Muscle layer of colon (tissue), 2 donors: Measurements from ENCODE around the gene PTGDR.
A peak's percentile ranks its signal among the peaks of the same experiment; 100 is the strongest.

ENCODE experiments used
- H3K27ac ChIP-seq: one replicate; pipeline ENCODE4 v1.7.0; 2013; ENCODE audit warnings: low read depth, mild to moderate bottlenecking, low read length, moderate library complexity
- H3K27me3 ChIP-seq, 2 donors: one replicate each; pipeline ENCODE4 v1.7.0; 2013; ENCODE audit warnings: low read length in 2 of 2, mild to moderate bottlenecking in 2 of 2; ENCODE audit not compliant: insufficient read depth in 2 of 2, control insufficient read depth in 1 of 2
- H3K36me3 ChIP-seq: one replicate; pipeline ENCODE4 v1.7.0; 2013; ENCODE audit warnings: mild to moderate bottlenecking, low read length; ENCODE audit not compliant: insufficient read depth
- H3K4me1 ChIP-seq: one replicate; pipeline ENCODE4 v1.7.0; 2013; ENCODE audit warnings: mild to moderate bottlenecking, low read length; ENCODE audit not compliant: insufficient read depth
- H3K4me3 ChIP-seq, 2 donors: one replicate each; pipeline ENCODE4 v1.7.0; 2013; ENCODE audit warnings: low read length in 2 of 2, low read depth in 1 of 2, mild to moderate bottlenecking in 1 of 2, moderate library complexity in 1 of 2
- H3K9ac ChIP-seq: one replicate; pipeline ENCODE4 v1.7.0; 2013; ENCODE audit warnings: low read length
- H3K9me3 ChIP-seq: one replicate; pipeline ENCODE4 v1.7.0; 2013; ENCODE audit warnings: mild to moderate bottlenecking, low read length
- donor health status: abdominal sarcoma.
- donor health status: Adenocarcinoma of cecum.

PTGDR gene, protein sequence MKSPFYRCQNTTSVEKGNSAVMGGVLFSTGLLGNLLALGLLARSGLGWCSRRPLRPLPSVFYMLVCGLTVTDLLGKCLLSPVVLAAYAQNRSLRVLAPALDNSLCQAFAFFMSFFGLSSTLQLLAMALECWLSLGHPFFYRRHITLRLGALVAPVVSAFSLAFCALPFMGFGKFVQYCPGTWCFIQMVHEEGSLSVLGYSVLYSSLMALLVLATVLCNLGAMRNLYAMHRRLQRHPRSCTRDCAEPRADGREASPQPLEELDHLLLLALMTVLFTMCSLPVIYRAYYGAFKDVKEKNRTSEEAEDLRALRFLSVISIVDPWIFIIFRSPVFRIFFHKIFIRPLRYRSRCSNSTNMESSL

DNA sequence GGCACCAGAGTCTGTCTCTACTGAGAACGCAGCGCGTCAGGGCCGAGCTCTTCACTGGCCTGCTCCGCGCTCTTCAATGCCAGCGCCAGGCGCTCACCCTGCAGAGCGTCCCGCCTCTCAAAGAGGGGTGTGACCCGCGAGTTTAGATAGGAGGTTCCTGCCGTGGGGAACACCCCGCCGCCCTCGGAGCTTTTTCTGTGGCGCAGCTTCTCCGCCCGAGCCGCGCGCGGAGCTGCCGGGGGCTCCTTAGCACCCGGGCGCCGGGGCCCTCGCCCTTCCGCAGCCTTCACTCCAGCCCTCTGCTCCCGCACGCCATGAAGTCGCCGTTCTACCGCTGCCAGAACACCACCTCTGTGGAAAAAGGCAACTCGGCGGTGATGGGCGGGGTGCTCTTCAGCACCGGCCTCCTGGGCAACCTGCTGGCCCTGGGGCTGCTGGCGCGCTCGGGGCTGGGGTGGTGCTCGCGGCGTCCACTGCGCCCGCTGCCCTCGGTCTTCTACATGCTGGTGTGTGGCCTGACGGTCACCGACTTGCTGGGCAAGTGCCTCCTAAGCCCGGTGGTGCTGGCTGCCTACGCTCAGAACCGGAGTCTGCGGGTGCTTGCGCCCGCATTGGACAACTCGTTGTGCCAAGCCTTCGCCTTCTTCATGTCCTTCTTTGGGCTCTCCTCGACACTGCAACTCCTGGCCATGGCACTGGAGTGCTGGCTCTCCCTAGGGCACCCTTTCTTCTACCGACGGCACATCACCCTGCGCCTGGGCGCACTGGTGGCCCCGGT is at the start of gene PTGDR:
PTGDR (plus strand) TSS at position 198 of the 778 bp plus-strand sequence; CDS start at position 315, 117 bp downstream.
- H3K36me3 ChIP-seq = no peaks in the 10 kb centered on the region
- peak within 1 kb of the TSS; percentile 26 to 41 for H3K4me3 ChIP-seq
- H3K27me3 ChIP-seq = peaks cover 4 to 20% of the 10 kb centered on the region in 2 donors
- H3K9me3 ChIP-seq = no peaks in the 10 kb centered on the region
- no peaks in the 10 kb centered on the region for H3K4me1 ChIP-seq
- H3K9ac ChIP-seq = no peak within 1 kb of the TSS
- no peak within 1 kb of the TSS for H3K27ac ChIP-seq

GRCh38 chr14:52219488-52220084 is 47.9 kb upstream of the PTGDR start:
- H3K9me3 ChIP-seq = no peaks in the 10 kb centered on the region
- H3K27ac ChIP-seq = no peak overlapping the region
- H3K27me3 ChIP-seq = no peaks in the 10 kb centered on the region
- H3K9ac ChIP-seq = no peak overlapping the region
- no peak overlapping the region for H3K4me3 ChIP-seq
- no peaks in the 10 kb centered on the region for H3K36me3 ChIP-seq
- no peaks in the 10 kb centered on the region for H3K4me1 ChIP-seq

DNA sequence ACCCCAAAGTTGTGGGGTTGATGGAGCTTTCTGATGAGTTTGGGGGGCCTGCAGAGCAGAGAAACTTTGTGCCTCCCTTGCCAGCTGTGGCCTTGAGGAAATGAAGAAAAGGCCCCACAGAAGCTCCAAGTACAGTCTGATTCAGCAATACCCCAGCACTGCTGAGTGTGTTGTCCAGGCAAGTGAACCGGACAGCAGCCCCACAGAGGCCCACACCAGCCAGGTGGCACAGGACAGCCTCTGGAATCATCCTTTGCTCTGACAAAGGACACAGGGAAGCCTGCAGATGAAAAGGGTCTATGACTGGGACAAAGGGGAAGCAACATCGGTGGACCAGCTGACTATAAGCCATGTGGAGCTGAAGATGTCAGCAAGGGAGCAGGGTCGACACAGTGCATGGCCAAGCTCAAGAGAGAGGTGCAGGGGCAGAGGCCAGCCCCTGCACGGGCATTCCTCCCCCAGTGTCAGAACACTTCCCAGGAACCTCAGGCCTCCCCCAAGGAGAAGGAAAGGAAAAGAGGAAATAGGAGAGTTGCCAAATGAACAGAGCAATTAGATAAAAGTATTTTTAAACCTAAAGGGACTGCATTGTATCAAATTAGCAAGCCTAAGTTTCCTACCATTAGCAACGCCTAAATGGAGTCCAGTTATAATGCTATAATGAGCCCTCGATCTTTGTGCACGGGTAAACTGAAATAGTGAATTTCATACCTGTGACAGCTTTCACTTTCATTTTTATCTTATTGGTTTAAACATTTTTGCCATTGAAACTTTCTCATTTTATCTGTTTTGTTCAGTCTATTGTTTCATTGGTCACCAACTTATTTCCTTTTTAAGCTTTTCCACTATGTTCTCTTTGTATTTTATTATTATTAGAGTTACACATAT is 46.3 kb upstream of the PTGDR start:
- H3K9me3 ChIP-seq = no peaks in the 10 kb centered on the region
- H3K4me3 ChIP-seq = peak overlapping the region in 1 of 2 donors; percentile 47
- no peaks in the 10 kb centered on the region for H3K36me3 ChIP-seq
- H3K27me3 ChIP-seq = no peaks in the 10 kb centered on the region
- H3K4me1 ChIP-seq = no peaks in the 10 kb centered on the region
- no peak overlapping the region for H3K27ac ChIP-seq
- no peak overlapping the region for H3K9ac ChIP-seq

DNA sequence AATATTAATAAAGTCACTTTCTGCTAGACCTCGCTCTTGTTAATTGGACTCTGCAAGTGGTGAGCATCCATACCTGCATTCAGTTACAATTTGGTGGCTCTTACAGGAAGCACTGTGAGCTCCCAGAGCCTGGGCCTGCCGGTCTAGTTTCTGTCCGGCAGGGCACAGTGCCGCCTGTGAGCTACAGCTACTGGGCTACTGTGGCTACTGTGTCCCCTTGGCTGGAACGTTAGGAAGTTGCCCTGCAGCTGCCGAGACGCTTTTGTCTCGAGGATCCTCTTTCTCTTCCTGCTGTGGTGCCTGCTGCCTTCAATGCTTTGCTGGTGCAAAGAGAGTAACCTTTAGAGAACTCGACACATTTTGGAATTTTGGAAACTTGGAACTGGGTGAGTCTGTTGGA is 44.6 kb upstream of the PTGDR start:
- Histone ChIP-seq H3K36me3 (no peaks in the 10 kb centered on the region), H3K9ac (no peak overlapping the region), H3K27me3 (no peaks in the 10 kb centered on the region), H3K9me3 (no peaks in the 10 kb centered on the region), H3K4me3 (no peak overlapping the region), H3K27ac (no peak overlapping the region), H3K4me1 (no peaks in the 10 kb centered on the region)

- Histone ChIP-seq H3K27ac (no peak overlapping the region), H3K4me3 (no peak overlapping the region)
Observed at GRCh38 chr14:52227619-52228222, 39.8 kb upstream of the PTGDR start.

DNA sequence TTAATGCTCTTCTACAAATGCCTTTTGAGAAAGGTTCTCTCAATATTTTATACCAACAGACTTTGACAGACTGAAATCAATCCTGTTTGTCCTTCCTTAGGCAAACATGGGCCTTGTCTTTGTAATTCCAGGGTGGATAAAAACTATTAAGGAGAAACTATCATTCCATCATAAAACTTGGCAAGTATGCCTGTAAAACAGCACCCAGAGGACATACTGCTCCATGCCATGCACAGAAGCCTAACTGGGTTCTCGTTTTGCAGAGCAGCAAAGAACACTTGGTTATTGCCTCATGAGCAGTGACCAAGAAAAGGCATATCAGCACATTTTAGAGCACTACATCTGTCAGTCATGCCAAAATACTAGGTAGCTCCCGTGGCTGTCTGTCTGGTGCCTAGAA is 33.8 kb upstream of the PTGDR start:
- no peaks in the 10 kb centered on the region for H3K4me1 ChIP-seq
- no peak overlapping the region for H3K4me3 ChIP-seq
- H3K36me3 ChIP-seq = no peaks in the 10 kb centered on the region
- H3K9ac ChIP-seq = no peak overlapping the region
- no peaks in the 10 kb centered on the region for H3K9me3 ChIP-seq
- H3K27ac ChIP-seq = no peak overlapping the region
- no peaks in the 10 kb centered on the region for H3K27me3 ChIP-seq

More at GRCh38 chr14:52227619-52228222, 39.8 kb upstream of the PTGDR start:
- H3K4me1 ChIP-seq = no peaks in the 10 kb centered on the region
- H3K27me3 ChIP-seq = no peaks in the 10 kb centered on the region
- H3K36me3 ChIP-seq = no peaks in the 10 kb centered on the region
- no peaks in the 10 kb centered on the region for H3K9me3 ChIP-seq
- no peak overlapping the region for H3K9ac ChIP-seq

DNA sequence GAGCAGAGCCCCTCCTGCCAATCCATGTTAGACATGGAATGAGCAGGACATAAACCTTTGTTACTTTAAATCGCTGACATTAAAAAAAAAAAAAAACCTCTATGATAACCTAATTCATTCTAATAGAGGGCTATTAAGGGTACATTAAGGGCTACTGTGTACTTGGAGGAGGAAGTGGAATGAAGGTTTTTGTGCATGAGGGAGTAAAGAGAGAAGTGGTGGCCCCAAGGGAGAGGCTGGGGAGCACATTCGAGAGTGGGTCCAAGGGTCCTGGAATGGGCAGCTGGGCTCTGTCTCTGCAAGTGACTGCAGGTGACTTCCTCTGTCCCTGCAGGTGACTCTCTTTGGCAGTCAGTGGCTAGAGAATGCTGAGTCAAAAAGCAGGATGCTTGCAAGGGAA is 32.1 kb upstream of the PTGDR start:
- H3K27ac ChIP-seq = no peak overlapping the region
- no peaks in the 10 kb centered on the region for H3K27me3 ChIP-seq
- H3K9me3 ChIP-seq = no peaks in the 10 kb centered on the region
- H3K9ac ChIP-seq = no peak overlapping the region
- H3K36me3 ChIP-seq = no peaks in the 10 kb centered on the region
- H3K4me1 ChIP-seq = no peaks in the 10 kb centered on the region
- H3K4me3 ChIP-seq = no peak overlapping the region

DNA sequence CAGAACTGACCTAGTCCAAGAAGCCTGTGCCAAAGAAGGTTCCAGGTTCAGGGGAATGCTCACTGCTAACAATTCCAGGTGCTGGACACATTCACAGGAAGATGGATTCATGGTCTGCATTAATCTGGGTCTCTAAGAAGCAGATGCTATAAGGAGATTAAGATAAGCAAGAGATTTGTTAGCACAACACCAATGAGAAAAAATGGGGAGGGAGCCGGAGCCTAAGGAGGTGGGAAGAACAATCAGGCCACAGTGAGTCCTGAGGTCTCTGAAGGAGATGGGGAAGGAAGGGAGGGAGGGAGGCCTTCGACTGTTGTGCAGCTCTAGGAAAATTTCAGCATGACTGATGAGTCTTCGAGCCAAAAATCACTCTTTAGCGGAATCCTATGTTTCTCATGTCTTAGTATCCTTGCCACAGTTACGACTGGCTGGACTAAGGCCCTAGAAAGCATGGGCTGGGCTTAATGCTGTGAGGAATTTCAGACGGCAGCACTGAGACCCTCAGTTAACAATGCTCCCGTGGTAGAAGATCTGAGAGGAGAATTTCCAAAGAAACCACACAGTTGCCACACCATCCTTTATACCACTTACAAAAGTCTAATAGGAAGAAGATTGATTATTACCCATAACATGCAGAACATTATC is 31.5 kb upstream of the PTGDR start:
- no peaks in the 10 kb centered on the region for H3K27me3 ChIP-seq
- H3K4me3 ChIP-seq = no peak overlapping the region
- no peaks in the 10 kb centered on the region for H3K4me1 ChIP-seq
- no peaks in the 10 kb centered on the region for H3K9me3 ChIP-seq
- no peaks in the 10 kb centered on the region for H3K36me3 ChIP-seq
- H3K27ac ChIP-seq = no peak overlapping the region
- H3K9ac ChIP-seq = no peak overlapping the region

DNA sequence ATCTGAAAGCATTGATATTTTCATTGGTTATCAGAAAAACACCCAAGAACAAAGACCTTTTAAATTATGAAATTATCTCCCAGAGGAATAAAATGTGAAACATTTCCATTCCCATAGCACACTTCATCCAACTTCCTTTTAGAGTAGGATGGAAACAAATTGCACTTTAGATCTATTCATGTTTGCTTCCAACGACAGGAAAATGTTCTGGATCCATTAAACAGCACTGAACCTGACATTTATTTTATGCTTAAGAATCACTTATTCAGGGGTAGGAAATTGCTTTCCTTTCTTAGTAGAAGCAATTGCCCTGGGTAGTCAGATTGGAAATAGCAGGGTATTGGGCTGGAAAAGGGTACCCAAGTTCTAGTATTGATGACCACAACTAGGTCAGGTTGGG is 28.8 kb upstream of the PTGDR start:
- Histone ChIP-seq H3K4me3 (no peak overlapping the region), H3K9ac (no peak overlapping the region), H3K27ac (no peak overlapping the region), H3K9me3 (no peaks in the 10 kb centered on the region), H3K36me3 (no peaks in the 10 kb centered on the region), H3K4me1 (no peaks in the 10 kb centered on the region), H3K27me3 (no peaks in the 10 kb centered on the region)

DNA sequence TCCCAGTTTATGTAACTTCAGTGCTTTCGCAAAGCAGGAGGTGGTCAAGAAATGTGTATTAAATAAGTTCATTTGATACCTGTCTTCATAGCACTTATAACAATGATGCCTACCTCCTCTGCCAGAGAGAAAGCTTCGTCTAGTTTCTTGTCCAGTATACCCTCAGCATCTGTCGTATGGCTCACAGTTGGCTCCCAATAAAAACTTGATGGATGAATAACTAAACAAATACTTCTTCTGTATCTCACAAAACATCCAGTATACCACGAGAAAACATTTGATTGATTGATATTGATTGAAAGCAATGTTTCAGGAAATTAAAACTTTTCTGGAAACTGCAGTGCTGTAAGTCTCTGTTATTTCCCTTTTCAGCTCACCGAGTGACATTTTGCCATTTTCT is 26.9 kb upstream of the PTGDR start:
- H3K4me1 ChIP-seq = no peaks in the 10 kb centered on the region
- H3K4me3 ChIP-seq = no peak overlapping the region
- no peaks in the 10 kb centered on the region for H3K36me3 ChIP-seq
- H3K27me3 ChIP-seq = no peaks in the 10 kb centered on the region
- no peak overlapping the region for H3K27ac ChIP-seq
- no peak overlapping the region for H3K9ac ChIP-seq
- H3K9me3 ChIP-seq = no peaks in the 10 kb centered on the region
